Measurements from ENCODE around the gene CSTF3. TPM values are rescaled to one million over a fixed set of nuclear protein-coding genes. Genes with fewer than 3 reads are reported as not detected.
"Not testable (repeated sequence)": the region's sequence is repeated elsewhere in the genome, so short reads cannot be mapped to it uniquely, and the experiment has no call there.

CSTF3 gene
- total RNA-seq, 1 donor from 2014 or later = 17.9 TPM

- DNase-seq (no peak), ATAC-seq (no peak)
- no peak for TF ChIP-seq CTCF (IDR thresholded peaks at IDR 0.05)
- intact Hi-C loops (cut with DNase I) = no loop called here
- H3K4me3 ChIP-seq = no peak overlapping the region
- H3K27ac ChIP-seq = no peak overlapping the region
- peaks cover 3% of the 10 kb centered on the region for H3K4me1 ChIP-seq
- no peaks in the 10 kb centered on the region for H3K36me3 ChIP-seq
- no peaks in the 10 kb centered on the region for H3K27me3 ChIP-seq
- H3K9me3 ChIP-seq = no peaks in the 10 kb centered on the region
Observed at GRCh38 chr11:33171251-33171650, 10.0 kb upstream of the CSTF3 start.

- no peak overlapping the region for H3K27ac ChIP-seq
- no peak for DNase-seq
Observed at GRCh38 chr11:33168709-33169200, 7.5 kb upstream of the CSTF3 start.

GRCh38 chr11:33162831-33163230 lies 1.6 kb upstream of the CSTF3 start:
- no peak for TF ChIP-seq CTCF (IDR thresholded peaks at IDR 0.05)
- Histone ChIP-seq H3K36me3 (no peaks in the 10 kb centered on the region), H3K4me1 (peaks cover 18% of the 10 kb centered on the region), H3K27ac (no peak overlapping the region), H3K9me3 (no peaks in the 10 kb centered on the region), H3K27me3 (no peaks in the 10 kb centered on the region), H3K4me3 (no peak overlapping the region)
- ATAC-seq (no peak), DNase-seq (no peak)
- intact Hi-C loops (cut with DNase I) = loop anchor here (10.0 kb wide), 1 partner anchor 172 kb away; no protein-coding TSS in a partner anchor

More at GRCh38 chr11:33168709-33169200, 7.5 kb upstream of the CSTF3 start:
- ATAC-seq = no peak
- intact Hi-C loops (cut with DNase I) = loop anchor here (10.0 kb wide), 1 partner anchor 166 kb away; no protein-coding TSS in a partner anchor
- no peak for TF ChIP-seq CTCF (IDR thresholded peaks at IDR 0.05)
- H3K4me3 ChIP-seq = no peak overlapping the region
- peaks cover 3% of the 10 kb centered on the region for H3K4me1 ChIP-seq
- no peaks in the 10 kb centered on the region for H3K9me3 ChIP-seq
- H3K36me3 ChIP-seq = no peaks in the 10 kb centered on the region
- no peaks in the 10 kb centered on the region for H3K27me3 ChIP-seq

GRCh38 chr11:33160587-33160986 lies 693 bp downstream of the CSTF3 start:
- H3K9me3 ChIP-seq = no peaks in the 10 kb centered on the region
- ATAC-seq = no peak
- peak overlapping the region; percentile 83 for H3K27ac ChIP-seq
- H3K4me1 ChIP-seq = peaks cover 19% of the 10 kb centered on the region
- no peaks in the 10 kb centered on the region for H3K36me3 ChIP-seq
- TF ChIP-seq CTCF (IDR thresholded peaks at IDR 0.05) = no peak
- no peaks in the 10 kb centered on the region for H3K27me3 ChIP-seq
- intact Hi-C loops (cut with DNase I) = loop anchor here (10.0 kb wide), 1 partner anchor 174 kb away; no protein-coding TSS in a partner anchor
- peak overlapping the region; percentile 75 for H3K4me3 ChIP-seq
- DNase-seq = no peak

- DNase-seq (no peak), ATAC-seq (no peak)
- Histone ChIP-seq H3K4me3 (peak overlapping the region; percentile 75), H3K27me3 (no peaks in the 10 kb centered on the region), H3K4me1 (peaks cover 19% of the 10 kb centered on the region), H3K9me3 (no peaks in the 10 kb centered on the region), H3K27ac (no peak overlapping the region), H3K36me3 (no peaks in the 10 kb centered on the region)
- TF ChIP-seq CTCF (IDR thresholded peaks at IDR 0.05) = no peak
- intact Hi-C loops (cut with DNase I) = loop anchor here (10.0 kb wide), 1 partner anchor 175 kb away; no protein-coding TSS in a partner anchor
Observed at GRCh38 chr11:33160136-33160535, 1.1 kb downstream of the CSTF3 start.

GRCh38 chr11:33159378-33159867 lies 1.9 kb downstream of the CSTF3 start:
- H3K4me3 ChIP-seq; ATAC-seq; H3K36me3 ChIP-seq; DNase-seq; H3K27ac ChIP-seq; H3K9me3 ChIP-seq; intact Hi-C loops (cut with DNase I); H3K27me3 ChIP-seq: not testable (repeated sequence)
- peaks cover 19% of the 10 kb centered on the region for H3K4me1 ChIP-seq

Measured in upper lobe of right lung (tissue), 1 donor.